Putamen (tissue), 1 donor: ENCODE measurements around the gene NATD1.

Experiments
- DNase-seq: peaks from one replicate; pipeline ENCODE4 v3.0.0-alpha.2; 2016; ENCODE audit warnings: low spot score

NATD1 gene, protein sequence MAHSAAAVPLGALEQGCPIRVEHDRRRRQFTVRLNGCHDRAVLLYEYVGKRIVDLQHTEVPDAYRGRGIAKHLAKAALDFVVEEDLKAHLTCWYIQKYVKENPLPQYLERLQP

GRCh38 chr17:21252796-21253645 lies at the start of gene NATD1:
NATD1 (minus strand) TSS chr17:21253410; CDS start chr17:21253264, 146 bp downstream.
- peak; percentile 88 for DNase-seq

DNA sequence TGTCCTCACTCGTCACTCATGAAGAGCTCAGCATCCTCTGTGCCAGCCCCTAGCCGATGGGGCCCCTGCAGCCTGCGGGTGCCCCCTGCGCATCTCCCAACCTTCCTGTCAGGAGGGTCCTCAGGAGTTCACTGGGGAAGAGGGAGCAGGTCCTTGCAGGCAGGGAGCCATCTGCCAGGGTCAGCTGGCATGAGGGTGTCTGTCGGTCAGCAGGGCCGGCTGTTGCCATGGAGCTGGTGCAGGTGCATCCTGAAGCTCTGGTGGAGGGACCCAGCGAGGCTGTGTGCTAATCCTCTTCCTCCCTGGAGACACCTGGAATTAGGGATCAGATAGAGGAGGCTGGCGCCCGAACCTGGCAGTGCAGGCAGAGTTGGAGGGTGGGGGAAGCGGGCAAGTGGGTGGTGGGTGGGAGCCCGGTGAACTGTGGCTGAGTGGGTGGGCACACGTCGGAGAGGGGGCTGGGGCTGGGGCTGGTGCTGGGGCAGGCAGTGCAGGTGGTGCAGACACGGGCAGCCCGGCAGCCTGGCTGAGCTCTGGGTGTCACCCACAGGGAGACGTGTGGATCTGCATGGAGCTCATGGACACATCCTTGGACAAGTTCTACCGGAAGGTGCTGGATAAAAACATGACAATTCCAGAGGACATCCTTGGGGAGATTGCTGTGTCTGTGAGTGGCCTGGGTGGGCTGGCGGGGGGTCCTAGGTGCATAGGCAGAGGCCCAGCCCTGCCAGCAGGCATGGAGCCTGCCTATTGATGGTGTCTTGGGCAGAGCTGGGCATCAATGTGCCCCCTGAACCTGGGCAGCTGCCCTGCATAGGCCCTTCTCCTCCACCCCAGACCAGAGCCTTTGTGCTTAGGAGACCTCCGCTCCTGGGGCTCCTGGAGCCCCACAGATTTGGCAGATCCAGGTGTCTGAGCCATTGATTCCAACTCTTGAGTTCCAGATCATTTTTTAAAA lies 48.7 kb upstream of the NATD1 start:
- DNase-seq: no peak

DNA sequence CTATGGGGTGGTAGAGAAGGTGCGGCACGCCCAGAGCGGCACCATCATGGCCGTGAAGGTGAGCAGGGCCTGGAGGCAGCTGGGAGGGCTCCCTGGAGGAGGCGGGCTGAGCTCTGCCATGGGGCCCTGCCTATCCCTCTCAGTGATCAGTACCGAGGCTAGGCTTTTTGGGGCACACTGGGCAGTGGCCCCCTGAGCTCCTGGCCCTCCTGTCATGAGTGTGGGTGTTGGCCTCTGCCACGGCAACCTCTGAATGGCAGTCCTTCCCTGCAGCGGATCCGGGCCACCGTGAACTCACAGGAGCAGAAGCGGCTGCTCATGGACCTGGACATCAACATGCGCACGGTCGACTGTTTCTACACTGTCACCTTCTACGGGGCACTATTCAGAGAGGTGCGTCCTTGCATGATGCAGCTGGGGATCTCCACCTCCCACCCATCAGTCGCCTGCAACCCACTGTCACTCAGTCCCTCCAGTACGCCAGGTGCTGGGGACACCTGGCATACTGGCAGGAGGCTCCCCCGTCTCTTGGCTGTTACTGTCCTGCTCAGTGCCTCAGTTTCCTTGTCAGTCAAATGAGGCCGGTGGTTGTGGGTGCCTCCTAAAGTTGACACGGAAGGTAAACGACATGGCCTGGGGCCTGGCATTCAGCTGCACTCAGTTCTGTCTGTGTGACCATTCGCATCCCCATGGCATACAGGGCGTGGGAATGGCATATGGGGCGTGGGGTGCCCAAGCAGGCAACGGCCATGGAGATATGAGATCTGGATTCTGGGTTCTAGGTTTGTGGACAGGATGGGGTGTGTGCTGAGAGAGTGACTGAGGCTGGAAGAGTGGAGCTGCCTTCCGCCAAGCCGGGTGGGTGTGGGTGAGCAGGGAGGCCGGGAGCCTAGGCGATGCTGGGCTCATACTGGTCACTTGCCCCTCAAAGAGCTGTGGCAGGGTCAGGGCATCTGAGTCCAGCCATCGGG lies 47.7 kb upstream of the NATD1 start:
- DNase-seq: no peak

- DNase-seq: no peak
Measured at GRCh38 chr17:21299981-21300600, 46.9 kb upstream of the NATD1 start.

- no peak for DNase-seq
Measured at GRCh38 chr17:21298983-21299519, 45.8 kb upstream of the NATD1 start.

DNA sequence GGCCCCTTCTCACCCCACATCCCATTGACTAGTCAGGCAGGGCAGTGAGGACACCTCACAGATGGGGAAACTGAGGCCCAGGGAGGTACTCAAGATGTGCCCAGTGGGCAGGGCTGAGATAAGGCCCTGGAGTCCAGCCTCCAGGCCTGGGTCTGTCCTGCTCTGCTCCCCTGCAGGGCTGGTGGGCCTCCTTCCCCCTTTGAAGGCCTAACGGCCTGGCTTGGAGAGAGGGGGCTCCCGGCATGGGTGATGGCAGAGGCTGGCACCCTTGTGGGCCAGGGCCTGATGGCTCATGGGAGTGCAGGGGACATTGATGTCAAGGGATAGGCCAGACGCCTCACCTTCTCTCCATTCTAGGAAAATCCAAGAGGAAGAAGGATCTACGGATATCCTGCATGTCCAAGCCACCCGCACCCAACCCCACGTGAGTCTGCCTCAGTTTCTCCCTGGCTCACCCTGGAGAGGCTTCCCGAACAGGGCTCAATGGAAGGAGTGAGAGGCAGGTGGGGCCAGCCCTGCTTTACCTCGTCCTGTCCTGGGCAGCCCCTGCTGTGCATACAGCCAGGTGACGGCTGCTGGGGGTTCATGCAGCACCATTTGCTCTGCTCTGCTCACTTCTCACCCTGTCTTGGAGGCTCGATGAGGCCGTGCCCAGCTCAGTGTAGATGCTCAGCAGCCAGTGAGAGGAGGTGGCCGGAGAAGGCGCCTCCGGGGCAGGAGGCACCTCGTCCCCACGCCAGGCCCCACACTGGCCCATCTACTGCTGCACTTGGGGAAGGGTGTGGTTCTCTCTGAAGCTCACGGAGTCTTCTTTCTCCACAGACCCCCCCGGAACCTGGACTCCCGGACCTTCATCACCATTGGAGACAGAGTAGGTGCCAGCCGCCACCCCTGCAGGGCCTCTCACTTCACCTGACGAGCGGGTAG lies 45.1 kb upstream of the NATD1 start:
- DNase-seq: no peak

- no peak for DNase-seq
Measured at GRCh38 chr17:21297597-21297996, 44.4 kb upstream of the NATD1 start.

- no peak for DNase-seq
Measured at GRCh38 chr17:21297026-21297520, 43.9 kb upstream of the NATD1 start.

DNA sequence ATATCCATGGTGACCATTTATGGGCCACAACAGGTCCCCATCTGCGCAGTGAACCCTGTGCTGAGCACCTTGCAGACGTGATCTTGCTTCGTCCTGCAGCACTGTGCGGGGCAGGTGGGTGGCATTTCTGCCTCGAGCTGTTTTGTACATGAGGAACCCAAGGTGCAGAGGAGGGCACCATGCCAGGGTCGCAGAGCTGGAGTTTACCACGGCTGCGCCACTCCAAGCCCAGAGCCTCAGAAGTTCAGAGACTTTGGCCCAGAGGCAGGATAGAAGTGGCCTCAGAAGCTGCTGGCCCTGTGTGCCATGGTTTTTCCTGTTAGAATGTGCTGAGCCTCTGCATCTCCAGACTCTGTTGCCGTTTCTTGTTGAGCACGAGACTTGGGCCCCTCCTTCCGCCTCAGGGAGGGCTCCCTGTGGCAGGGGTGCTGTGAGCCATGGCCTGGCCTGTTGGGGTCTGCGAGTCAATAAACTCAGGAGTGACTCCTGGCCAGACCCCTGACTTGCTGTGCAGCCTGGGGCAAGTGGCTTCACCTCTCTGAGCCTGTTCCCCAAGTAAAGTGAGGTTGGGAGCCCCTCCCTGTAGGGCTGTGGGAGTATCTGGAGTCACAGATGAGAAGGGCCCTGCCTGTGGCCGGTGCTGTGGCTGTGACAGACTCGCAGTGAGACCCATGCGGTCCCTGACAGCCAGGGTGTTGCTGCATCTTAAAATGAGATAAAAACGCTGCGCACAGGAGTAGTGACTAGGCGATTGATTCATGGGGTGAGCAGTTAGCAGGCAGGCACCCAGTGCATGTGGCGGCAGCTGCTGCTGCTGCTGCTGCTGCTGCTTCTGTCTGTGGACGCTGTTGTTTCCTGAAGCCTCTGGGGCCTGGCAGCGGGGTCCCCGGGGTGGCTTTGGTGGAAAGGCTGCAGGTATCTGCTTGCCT lies 43.2 kb upstream of the NATD1 start:
- no peak for DNase-seq

DNA sequence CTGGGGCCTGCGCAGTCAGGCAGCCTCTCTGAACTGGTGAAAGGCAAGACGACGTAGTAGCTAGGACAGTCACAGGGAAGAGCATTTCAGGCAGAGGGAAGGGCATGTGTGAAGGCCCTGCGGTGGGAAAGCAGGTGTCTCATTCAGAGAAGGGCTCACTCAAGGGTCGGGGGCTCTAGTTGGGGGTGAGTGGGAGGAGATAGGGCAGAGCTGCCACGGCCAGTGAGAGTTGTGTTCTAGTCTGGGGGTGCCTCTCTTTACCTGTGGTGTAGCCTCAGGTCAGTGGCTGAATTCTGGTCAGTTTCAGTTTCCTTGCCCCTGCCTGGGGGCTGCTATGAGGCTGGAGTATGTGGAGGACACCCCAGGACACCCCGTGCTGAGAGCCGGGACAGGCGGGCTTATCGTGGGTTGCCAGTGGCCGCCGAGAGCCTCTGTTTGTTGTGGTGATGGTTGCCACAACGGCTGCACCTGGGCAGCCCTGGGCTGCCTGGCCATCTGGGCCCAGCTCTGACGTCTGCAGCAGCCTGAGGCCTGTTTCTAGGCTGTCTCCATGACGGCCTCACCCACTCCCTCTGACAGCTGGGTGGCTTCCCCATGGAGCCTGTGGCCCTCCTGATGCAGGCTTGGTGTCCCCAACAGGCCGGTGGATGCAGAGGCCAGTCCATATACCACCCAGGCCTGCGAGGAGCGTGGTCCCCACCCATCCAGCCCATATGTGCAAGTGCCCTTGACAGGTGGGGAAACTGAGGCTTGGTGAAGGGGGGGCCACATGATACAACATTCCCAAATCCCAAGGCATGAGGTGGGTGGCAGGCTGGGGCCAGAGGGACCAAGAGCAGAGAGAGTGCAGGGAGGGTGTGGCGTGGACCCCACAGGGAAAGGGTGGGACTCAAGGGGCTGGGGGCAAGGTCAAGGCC lies 42.1 kb upstream of the NATD1 start:
- no peak for DNase-seq

GRCh38 chr17:21294321-21295035 lies 41.3 kb upstream of the NATD1 start:
- no peak for DNase-seq

GRCh38 chr17:21293831-21294210 lies 40.6 kb upstream of the NATD1 start:
- DNase-seq: no peak

- DNase-seq: no peak
Measured at GRCh38 chr17:21292867-21293830, 39.9 kb upstream of the NATD1 start.

- DNase-seq: no peak
Measured at GRCh38 chr17:21291862-21292261, 38.7 kb upstream of the NATD1 start.

- DNase-seq: no peak
Measured at GRCh38 chr17:21291357-21291756, 38.1 kb upstream of the NATD1 start.
